H9 (cell line): ENCODE results near the gene CRLF2. TPM values are rescaled to one million over a fixed set of nuclear protein-coding genes. Genes with fewer than 3 reads are reported as not detected.

Experiments used
- DNase-seq: peaks from one replicate; pipeline ENCODE4 v3.0.0-alpha.2; 2017
- H2AFZ ChIP-seq: one replicate; pipeline ENCODE4 v1.6.1; 2013; ENCODE audit warnings: mild to moderate bottlenecking, low read length, control low read depth, moderate library complexity
- H2AK5ac ChIP-seq: 2 replicates; pipeline ENCODE4 v1.6.1; 2013; ENCODE audit warnings: low read length, control low read depth, mixed read lengths; ENCODE audit not compliant: insufficient read length
- H2BK120ac ChIP-seq: one replicate; pipeline ENCODE4 v1.6.1; 2013; ENCODE audit warnings: low read depth, mild to moderate bottlenecking, low read length, control low read depth, inconsistent platforms; ENCODE audit not compliant: poor library complexity, severe bottlenecking
- H2BK12ac ChIP-seq: 2 replicates; pipeline ENCODE4 v1.6.1; 2013; ENCODE audit warnings: low read length, control low read depth, mixed read lengths, low read depth; ENCODE audit not compliant: insufficient read length
- H2BK15ac ChIP-seq: 2 replicates; pipeline ENCODE4 v1.6.1; 2013; ENCODE audit warnings: low read depth, low read length, control low read depth
- H2BK20ac ChIP-seq: one replicate; pipeline ENCODE4 v1.6.1; 2013; ENCODE audit warnings: low read depth, mild to moderate bottlenecking, low read length, control low read depth, inconsistent platforms; ENCODE audit not compliant: poor library complexity, severe bottlenecking
- H2BK5ac ChIP-seq: 2 replicates; pipeline ENCODE4 v1.6.1; 2013; ENCODE audit warnings: low read length, control low read depth, mixed read lengths; ENCODE audit not compliant: insufficient read length
- H3K14ac ChIP-seq: 2 replicates; pipeline ENCODE4 v1.6.1; 2013; ENCODE audit warnings: low read length, control low read depth; ENCODE audit not compliant: insufficient read depth
- H3K18ac ChIP-seq: 2 replicates; pipeline ENCODE4 v1.6.1; 2013; ENCODE audit warnings: low read depth, mild to moderate bottlenecking, mixed read lengths, low read length, control low read depth; ENCODE audit not compliant: insufficient read length
- H3K23ac ChIP-seq: 2 replicates; pipeline ENCODE4 v1.6.1; 2013; ENCODE audit warnings: low read length, control low read depth, mixed read lengths, low read depth; ENCODE audit not compliant: insufficient read length
- H3K23me2 ChIP-seq: 2 replicates; pipeline ENCODE4 v1.6.1; 2013; ENCODE audit warnings: low read depth, mild to moderate bottlenecking, mixed read lengths, low read length, control low read depth; ENCODE audit not compliant: insufficient read length, poor library complexity, severe bottlenecking
- H3K27ac ChIP-seq: 2 replicates; pipeline ENCODE4 v1.5.1; 2013; ENCODE audit warnings: low read length, control low read depth, mixed read lengths, low read depth; ENCODE audit not compliant: insufficient read length
- H3K27me3 ChIP-seq: 2 replicates; pipeline ENCODE4 v1.6.1; 2013; ENCODE audit warnings: low read length, control low read depth, inconsistent platforms; ENCODE audit not compliant: insufficient read depth
- H3K4ac ChIP-seq: 2 replicates; pipeline ENCODE4 v1.6.1; 2013; ENCODE audit warnings: low read depth, mild to moderate bottlenecking, control low read depth, inconsistent platforms, low read length, moderate library complexity
- H3K4me1 ChIP-seq: 2 replicates; pipeline ENCODE4 v1.6.1; 2013; ENCODE audit warnings: low read length, control low read depth, inconsistent platforms; ENCODE audit not compliant: insufficient read depth
- H3K4me2 ChIP-seq: 2 replicates; pipeline ENCODE4 v1.6.1; 2013; ENCODE audit warnings: low read length, control low read depth, mixed read lengths; ENCODE audit not compliant: insufficient read length, insufficient read depth
- H3K56ac ChIP-seq: 2 replicates; pipeline ENCODE4 v1.6.1; 2013; ENCODE audit warnings: low read depth, mild to moderate bottlenecking, mixed read lengths, low read length, control low read depth; ENCODE audit not compliant: insufficient read length
- H3K79me1 ChIP-seq: 2 replicates; pipeline ENCODE4 v1.6.1; 2013; ENCODE audit warnings: low read depth, mild to moderate bottlenecking, moderate library complexity, low read length, control low read depth, inconsistent platforms; ENCODE audit not compliant: insufficient read depth, poor library complexity, severe bottlenecking
- H3K79me2 ChIP-seq: 2 replicates; pipeline ENCODE4 v1.6.1; 2013; ENCODE audit warnings: low read length, control low read depth, inconsistent platforms; ENCODE audit not compliant: insufficient read depth
- H3K9ac ChIP-seq: 2 replicates; pipeline ENCODE4 v1.6.1; 2013; ENCODE audit warnings: low read length, control low read depth, mixed read lengths; ENCODE audit not compliant: insufficient read length; ENCODE audit errors: extremely low read depth
- H3K9me3 ChIP-seq: one replicate; pipeline ENCODE4 v1.6.1; 2013; ENCODE audit warnings: low read depth, low read length, inconsistent platforms; ENCODE audit not compliant: control insufficient read depth
- H3T11ph ChIP-seq: one replicate; pipeline ENCODE4 v1.6.1; 2013; ENCODE audit warnings: mild to moderate bottlenecking, low read length, control low read depth, inconsistent platforms
- H4K20me1 ChIP-seq: one replicate; pipeline ENCODE4 v1.6.1; 2013; ENCODE audit not compliant: control insufficient read depth, insufficient read length, insufficient read depth
- H4K5ac ChIP-seq: 2 replicates; pipeline ENCODE4 v1.6.1; 2013; ENCODE audit warnings: low read depth, mild to moderate bottlenecking, mixed read lengths, low read length, control low read depth; ENCODE audit not compliant: insufficient read length
- H4K8ac ChIP-seq: replicated peaks from 2 replicates; pipeline ENCODE4 v1.6.1; 2013; ENCODE audit warnings: low read length, control low read depth, mixed read lengths, low read depth; ENCODE audit not compliant: insufficient read length
- H4K91ac ChIP-seq: 2 replicates; pipeline ENCODE4 v1.6.1; 2013; ENCODE audit warnings: low read depth, mild to moderate bottlenecking, moderate library complexity, mixed read lengths, low read length, control low read depth; ENCODE audit not compliant: insufficient read length
- H3K27ac Mint-ChIP-seq, 3 experiments: 2 replicates in 2 of 3; 3 replicates in 1 of 3; pipeline ENCODE4 v1.8.0; 2020 to 2021; ENCODE audit warnings: mixed read lengths in 3 of 3, mild to moderate bottlenecking in 1 of 3, moderate library complexity in 1 of 3
- H3K27me3 Mint-ChIP-seq: 2 replicates; pipeline ENCODE4 v1.8.0; 2021; ENCODE audit warnings: low read depth, mild to moderate bottlenecking, moderate library complexity, mixed read lengths
- H3K36me3 Mint-ChIP-seq, 3 experiments: 2 replicates in 2 of 3; 3 replicates in 1 of 3; pipeline ENCODE4 v1.8.0; 2020 to 2021; ENCODE audit warnings: low read depth in 3 of 3, mixed read lengths in 3 of 3; ENCODE audit not compliant: insufficient read depth in 1 of 3
- H3K4me1 Mint-ChIP-seq, 2 experiments: 2 replicates each; pipeline ENCODE4 v1.8.0; 2020; ENCODE audit warnings: mixed read lengths in 2 of 2
- H3K4me3 Mint-ChIP-seq, 2 experiments: 2 replicates in 1 of 2; 3 replicates in 1 of 2; pipeline ENCODE4 v1.8.0; 2020 to 2021; ENCODE audit warnings: mild to moderate bottlenecking in 2 of 2, mixed read lengths in 2 of 2, moderate library complexity in 1 of 2
- H3K9me3 Mint-ChIP-seq, 2 experiments: 2 replicates in 1 of 2; 3 replicates in 1 of 2; pipeline ENCODE4 v1.8.0; 2020; ENCODE audit warnings: mild to moderate bottlenecking in 2 of 2, mixed read lengths in 2 of 2, moderate library complexity in 1 of 2
- WGBS: extraction: QIAGEN DNeasy Blood & Tissue Kit; methylation state at CpG from one replicate; pipeline ENCODE4 v1.1.7; 2013; ENCODE audit warnings: missing lambda C conversion rate, low lambda C conversion rate, mixed read lengths; ENCODE audit not compliant: insufficient read length; ENCODE audit errors: extremely low coverage; 5-methylcytosine and 5-hydroxymethylcytosine counted together
- total RNA-seq: library from RNA; stranded (reverse); gene quantifications from 2 replicates; pipeline ENCODE4 v1.2.1, GENCODE V29; 2021
- TF ChIP-seq, protein P1 (sequence below): fragments of 200-600 bp; sonication (generic); conservative IDR thresholded peaks from 3 replicates; pipeline ENCODE4 v1.8.0; 2021; ENCODE audit warnings: antibody characterized with exemption, mild to moderate bottlenecking

The CRLF2 gene
- total RNA-seq, 1 experiment from 2014 or later, result not detected

DNA sequence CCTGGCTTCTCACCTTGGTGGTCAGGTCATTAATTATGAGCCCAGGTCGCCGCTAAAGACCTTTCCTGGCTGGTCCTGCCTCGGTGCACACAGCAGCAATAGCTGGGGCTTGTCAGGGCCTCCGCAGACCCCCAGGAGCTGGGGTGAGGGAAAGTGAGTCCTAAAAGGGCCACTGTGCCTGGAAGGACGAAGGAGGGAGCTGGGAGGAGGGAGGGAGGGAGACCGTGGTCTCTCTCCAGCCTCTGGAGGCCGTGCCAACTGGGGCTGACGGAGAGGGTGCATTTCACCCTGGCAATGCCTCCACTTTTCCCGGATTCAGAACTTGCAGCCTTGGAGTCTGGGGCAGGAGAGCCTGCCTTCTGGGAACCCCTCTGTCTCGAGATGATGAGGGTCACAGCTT lies 60.4 kb downstream of the CRLF2 start:
- H2BK20ac ChIP-seq, result no peak overlapping the region
- no peaks in the 10 kb centered on the region for H3K9me3 ChIP-seq
- H3K79me2 ChIP-seq, result no peaks in the 10 kb centered on the region
- H3K14ac ChIP-seq, result no peak overlapping the region; the same call in 1 of the 2 replicates
- H3K56ac ChIP-seq, result no peak overlapping the region
- no peaks in the 10 kb centered on the region for H3K36me3 Mint-ChIP-seq
- H3K27ac ChIP-seq, result no peak overlapping the region
- no peak overlapping the region for H4K8ac ChIP-seq
- TF ChIP-seq, protein P1, sequence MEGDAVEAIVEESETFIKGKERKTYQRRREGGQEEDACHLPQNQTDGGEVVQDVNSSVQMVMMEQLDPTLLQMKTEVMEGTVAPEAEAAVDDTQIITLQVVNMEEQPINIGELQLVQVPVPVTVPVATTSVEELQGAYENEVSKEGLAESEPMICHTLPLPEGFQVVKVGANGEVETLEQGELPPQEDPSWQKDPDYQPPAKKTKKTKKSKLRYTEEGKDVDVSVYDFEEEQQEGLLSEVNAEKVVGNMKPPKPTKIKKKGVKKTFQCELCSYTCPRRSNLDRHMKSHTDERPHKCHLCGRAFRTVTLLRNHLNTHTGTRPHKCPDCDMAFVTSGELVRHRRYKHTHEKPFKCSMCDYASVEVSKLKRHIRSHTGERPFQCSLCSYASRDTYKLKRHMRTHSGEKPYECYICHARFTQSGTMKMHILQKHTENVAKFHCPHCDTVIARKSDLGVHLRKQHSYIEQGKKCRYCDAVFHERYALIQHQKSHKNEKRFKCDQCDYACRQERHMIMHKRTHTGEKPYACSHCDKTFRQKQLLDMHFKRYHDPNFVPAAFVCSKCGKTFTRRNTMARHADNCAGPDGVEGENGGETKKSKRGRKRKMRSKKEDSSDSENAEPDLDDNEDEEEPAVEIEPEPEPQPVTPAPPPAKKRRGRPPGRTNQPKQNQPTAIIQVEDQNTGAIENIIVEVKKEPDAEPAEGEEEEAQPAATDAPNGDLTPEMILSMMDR, result no peak
- no peak overlapping the region for H3K4ac ChIP-seq
- DNase-seq, result peak; percentile 25
- no peaks in the 10 kb centered on the region for H3K79me1 ChIP-seq
- H3K27me3 Mint-ChIP-seq, result peaks cover 11% of the 10 kb centered on the region
- no peak overlapping the region for H2BK120ac ChIP-seq
- peak overlapping the region in 1 of 3 experiments; percentile 57; a peak in 1 of 7 replicates for H3K27ac Mint-ChIP-seq
- no peaks in the 10 kb centered on the region for H3K27me3 ChIP-seq
- no peak overlapping the region for H3T11ph ChIP-seq
- no peaks in the 10 kb centered on the region for H3K9me3 Mint-ChIP-seq
- H2BK15ac ChIP-seq, result no peak overlapping the region
- H3K23me2 ChIP-seq, result no peaks in the 10 kb centered on the region
- H3K9ac ChIP-seq, result no peak overlapping the region
- H2AK5ac ChIP-seq, result no peak overlapping the region
- no peak overlapping the region for H2BK5ac ChIP-seq
- no peak overlapping the region for H3K4me2 ChIP-seq
- no peak overlapping the region for H2AFZ ChIP-seq
- peaks cover 7 to 15% of the 10 kb centered on the region in 2 experiments for H3K4me1 Mint-ChIP-seq
- no peak overlapping the region for H3K23ac ChIP-seq
- H4K91ac ChIP-seq, result no peak overlapping the region
- no peak overlapping the region for H2BK12ac ChIP-seq
- WGBS, result no CpG with 5 or more reads among the region's 10 CpGs
- H3K4me3 Mint-ChIP-seq, result no peak overlapping the region
- H3K18ac ChIP-seq, result no peak overlapping the region
- H4K20me1 ChIP-seq, result no peaks in the 10 kb centered on the region
- H3K4me1 ChIP-seq, result no peaks in the 10 kb centered on the region
- H4K5ac ChIP-seq, result no peak overlapping the region
